ENCODE results near the gene CAP1.

- peak; percentile 42 for TF ChIP-seq CTCF (IDR thresholded peaks at IDR 0.05; ENCODE audit: low read length)
- TF ChIP-seq EZH2 (IDR thresholded peaks at IDR 0.05; ENCODE audit: borderline replicate concordance, low read length) = no peak
Measured at GRCh38 chr1:40059338-40059959, 18.9 kb downstream of the CAP1 start.
